ENCODE data around the gene RBFOX2.
"Not testable (repeated sequence)": the region's sequence is repeated elsewhere in the genome, so short reads cannot be mapped to it uniquely, and the experiment has no call there.

The RBFOX2 gene

DNA sequence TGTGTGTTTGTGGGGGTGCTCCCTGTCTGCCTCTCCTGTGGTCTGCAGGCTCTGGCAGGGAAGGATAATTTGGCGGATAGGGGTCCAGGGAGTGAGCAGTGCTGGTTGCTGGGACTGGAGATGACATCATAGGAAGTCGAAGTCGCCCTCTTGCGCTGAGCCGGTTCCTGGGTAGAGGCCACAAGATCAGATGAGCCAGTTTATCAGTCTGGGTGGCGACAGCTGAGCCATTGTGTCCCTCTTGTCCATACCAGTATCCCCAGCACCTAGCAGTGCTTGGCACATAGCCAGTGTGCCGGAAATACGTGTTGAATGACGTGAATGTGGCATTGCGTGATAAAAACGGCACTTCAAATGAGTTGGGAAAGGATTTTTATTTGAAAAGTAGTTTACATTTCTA lies 301.2 kb downstream of the RBFOX2 start:
- DNase-seq = no peak

GRCh38 chr22:35726933-35727332 lies 301.7 kb downstream of the RBFOX2 start:
- DNase-seq = no peak

DNA sequence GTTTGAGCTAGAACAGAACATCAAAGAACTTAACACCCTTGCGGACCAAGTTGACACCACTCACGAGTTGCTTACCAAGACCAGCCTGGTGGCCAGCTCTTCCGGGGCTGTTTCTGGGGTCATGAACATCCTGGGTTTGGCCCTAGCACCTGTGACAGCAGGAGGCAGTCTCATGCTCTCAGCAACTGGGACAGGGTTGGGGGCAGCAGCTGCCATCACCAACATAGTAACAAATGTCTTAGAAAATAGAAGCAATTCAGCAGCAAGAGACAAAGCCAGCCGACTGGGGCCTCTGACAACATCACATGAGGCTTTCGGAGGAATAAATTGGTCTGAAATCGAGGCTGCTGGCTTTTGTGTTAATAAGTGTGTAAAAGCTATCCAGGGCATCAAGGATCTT lies 302.2 kb downstream of the RBFOX2 start:
- no peak for DNase-seq

DNA sequence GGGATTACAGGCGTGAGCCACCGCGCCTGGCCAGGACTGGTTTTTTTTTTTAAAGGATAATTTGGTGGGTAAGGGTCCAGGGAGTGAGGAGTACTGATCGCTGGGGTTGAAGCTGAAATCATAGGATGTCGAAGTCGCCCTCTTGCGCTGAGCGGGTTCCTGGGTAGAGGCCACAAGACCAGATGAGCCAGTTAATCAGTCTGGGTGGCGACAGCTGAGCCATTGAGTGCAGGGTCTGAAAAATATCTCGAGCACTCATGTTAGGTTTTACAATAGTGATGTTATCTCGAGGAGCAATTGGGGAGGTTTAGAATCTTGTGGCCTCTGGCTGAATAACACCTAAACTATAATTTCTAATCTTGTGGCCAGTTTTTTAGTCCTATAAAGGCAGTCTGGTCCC lies 303.1 kb downstream of the RBFOX2 start:
- no peak for DNase-seq

DNA sequence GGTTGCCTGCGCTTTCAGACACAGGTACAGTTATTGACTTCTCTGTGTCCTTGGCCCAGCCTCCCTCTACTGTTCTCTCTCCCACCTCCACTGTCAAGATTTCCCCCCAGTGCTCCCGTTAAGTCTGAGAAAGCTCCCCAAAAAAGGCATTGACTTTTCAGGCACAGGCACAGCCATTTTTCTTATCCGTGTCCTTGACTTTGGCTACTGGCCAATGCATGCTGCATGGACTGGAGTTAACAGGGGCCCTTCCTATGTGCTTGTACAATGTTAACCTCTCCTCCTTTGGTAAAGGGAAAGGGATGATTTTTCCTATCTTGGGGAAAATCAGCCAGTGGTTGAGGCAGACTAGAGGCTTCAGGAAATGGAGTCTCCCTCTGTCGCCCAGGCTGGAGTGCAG lies 306.7 kb downstream of the RBFOX2 start:
- no peak for DNase-seq

DNA sequence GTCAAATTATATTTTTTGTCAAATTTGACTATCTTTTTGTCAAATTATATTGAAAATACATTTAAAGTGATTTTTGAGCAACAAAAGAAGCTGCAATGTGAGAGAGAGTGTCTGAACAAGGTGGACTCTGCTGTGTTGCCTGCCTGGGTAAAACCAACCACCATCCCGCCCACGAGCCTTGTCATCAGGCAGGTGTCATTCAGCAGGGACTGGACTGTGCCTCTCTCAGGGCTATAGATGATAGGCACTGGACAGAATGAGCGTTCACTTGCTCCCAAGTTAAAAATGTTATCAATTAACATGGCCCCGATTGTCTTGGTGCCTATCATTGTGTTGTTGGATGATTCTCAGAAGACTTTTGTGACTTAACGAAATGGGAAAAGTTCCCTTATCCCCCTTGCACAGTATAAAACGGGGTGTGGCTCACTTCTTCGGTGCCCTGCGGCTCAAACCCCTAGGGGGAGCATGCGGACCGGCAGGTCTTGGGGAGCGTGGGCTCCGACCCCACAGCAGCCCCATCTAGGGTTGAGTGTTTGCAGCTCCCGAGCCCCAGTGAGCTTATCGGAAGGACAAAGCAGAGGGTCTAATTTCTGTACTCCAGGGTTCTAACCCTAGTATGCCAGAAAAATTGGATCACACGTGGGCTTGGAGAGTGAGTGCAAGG lies 309.3 kb downstream of the RBFOX2 start:
- DNase-seq = no peak

GRCh38 chr22:35717572-35717971 lies 311.1 kb downstream of the RBFOX2 start, which contains the start of gene APOL5:
APOL5 (plus strand) TSS chr22:35717872; CDS start chr22:35717872, 0 bp downstream.
- DNase-seq = no peak

DNA sequence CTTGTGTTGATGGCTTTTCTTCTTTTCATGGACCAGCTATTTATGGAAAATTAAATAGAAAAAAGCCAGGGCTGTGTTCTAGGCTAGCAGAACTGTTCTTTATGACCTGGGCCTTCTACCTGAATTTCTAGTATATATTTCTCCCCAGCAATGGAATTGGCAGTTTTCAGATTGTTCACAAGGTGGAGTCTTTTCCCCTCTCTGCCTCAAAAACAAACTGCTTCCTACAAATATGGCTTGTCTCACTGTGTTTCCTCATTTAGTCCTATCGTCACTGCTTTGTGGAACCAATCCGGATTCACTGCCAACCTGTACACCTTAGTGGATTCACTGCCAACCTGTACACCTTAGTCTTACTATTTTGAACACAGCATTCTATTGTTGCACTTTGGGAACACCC lies 316.0 kb downstream of the RBFOX2 start:
- peak; percentile 12 for DNase-seq

GRCh38 chr22:35711336-35711735 lies 317.3 kb downstream of the RBFOX2 start:
- no peak for DNase-seq

DNA sequence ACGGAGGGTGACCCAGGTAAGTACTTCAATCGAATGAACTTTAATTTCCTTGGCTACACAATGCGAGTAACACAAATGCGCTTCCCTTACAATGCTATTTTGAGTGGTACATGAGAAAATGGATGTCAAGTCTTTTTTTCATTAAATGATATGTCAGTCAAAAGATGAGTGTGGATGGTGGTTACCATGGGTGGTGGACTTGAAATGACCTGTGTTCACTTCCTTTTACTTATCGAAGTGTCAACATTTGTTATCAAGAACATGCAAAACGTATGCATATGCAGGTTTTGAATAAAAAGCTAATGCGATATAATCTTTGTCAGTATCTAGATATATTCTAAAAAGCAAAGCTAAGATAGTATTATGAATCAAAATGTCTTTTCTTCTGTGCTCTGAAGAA lies 319.7 kb downstream of the RBFOX2 start:
- DNase-seq = no peak

DNA sequence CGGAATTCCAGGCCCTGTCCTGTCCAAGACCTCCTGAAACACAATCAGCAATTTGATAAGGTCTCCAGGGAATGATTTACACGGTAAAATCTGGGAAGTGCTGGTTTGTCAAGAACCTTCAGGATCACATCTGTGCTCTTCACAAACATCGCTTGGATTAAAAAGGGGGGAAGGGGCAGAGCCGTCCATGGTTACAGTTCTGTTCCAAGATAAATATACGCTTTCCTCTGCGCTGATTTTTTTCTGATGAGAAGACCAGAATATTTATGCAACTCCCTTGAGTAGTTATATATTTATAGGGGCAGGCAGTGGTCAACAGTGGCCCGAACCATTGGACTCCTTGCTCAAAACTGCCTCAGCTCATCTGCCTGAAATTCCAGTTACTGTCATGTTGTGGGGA lies 320.2 kb downstream of the RBFOX2 start:
- DNase-seq = no peak

DNA sequence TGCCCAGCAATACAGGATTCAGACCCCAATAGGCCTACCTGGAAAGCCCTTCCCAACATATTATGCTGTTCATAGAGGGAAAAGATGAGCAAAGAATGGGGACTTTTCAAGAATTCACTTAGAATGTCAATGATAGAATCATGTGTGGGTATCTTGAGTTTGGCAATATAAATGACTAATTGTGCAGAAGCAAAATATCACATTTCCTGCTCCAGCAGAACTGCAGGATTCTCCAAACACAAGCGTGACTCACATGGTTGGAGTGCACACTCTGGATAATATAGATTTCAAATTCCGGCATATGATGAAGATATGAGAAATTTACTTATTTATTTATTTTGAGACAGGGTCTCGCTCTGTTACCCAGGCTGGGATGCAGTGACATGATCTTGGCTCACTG lies 323.5 kb downstream of the RBFOX2 start:
- DNase-seq = no peak

DNA sequence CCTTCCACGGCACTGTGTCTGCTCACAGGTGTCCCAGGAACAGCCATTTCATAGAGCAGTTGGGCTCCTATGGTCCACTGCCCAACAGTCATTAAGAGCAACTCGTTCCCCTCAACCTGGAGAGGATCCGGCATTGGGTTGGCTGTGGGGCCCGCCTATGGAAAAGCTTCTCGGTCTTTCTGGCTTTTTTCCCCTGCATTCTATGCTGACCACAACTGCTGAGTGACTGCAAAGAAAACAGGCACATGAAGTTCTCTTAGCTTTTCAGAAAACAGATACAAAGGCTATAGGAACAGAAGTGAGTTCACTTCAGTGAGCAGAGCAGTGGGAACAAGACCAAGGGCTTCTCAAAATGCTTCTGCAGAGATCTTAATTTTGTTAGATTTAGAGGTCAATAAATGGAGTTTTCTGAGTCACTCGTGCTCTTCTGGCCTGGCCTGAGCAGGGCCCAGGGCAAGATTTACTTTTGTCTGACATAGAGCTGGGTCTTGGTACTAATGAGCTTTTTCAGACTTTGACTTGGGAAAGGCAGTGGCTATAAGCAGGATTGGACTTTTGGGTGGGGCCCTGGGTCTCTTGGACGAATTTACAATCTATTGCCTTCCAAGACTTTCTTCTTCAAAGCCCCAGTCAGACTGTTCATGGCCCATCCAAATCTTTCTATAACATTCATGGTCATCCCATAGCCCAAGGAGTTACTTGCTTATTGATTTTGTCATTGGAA lies 324.6 kb downstream of the RBFOX2 start:
- no peak for DNase-seq

GRCh38 chr22:35699852-35700251 lies 328.8 kb downstream of the RBFOX2 start:
- not testable (repeated sequence) for DNase-seq

DNA sequence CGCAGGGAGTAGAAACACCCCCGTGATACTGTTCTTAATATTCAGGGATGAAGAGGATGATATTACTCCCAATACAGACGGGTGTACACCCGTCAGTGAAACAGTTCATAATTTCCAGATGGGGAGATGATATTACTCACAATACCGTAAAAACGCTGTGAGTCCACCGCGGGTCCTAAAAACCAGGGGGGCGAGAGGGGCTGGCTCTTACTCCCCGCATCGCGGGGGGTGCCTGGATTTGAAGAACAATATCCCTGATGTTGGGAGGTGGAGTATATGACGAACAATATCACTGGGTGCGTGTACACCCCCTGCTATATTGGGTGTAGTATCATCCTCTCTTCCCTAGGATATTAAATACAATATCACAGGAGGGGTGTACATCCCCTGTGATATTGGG lies 331.5 kb downstream of the RBFOX2 start:
- no peak for DNase-seq

- DNase-seq = no peak
These were observed 333.4 kb downstream of the RBFOX2 start for GRCh38 chr22:35695202-35695601.

GRCh38 chr22:35690001-35690400 lies 338.6 kb downstream of the RBFOX2 start:
- no peak for DNase-seq

- no peak for DNase-seq
These were observed 339.5 kb downstream of the RBFOX2 start for GRCh38 chr22:35688913-35689675.

All from NCI-H1092 treated with DMSO at 0.1 percent for 48 hours (cell line).